PC-3 (cell line): ENCODE data around the gene BEND5. TPM values are rescaled to one million over a fixed set of nuclear protein-coding genes. Genes with fewer than 3 reads are reported as not detected.

Experiments used
- ATAC-seq: fragments of 200-7000 bp; cut with Tn5 transposase; 2 replicates; pipeline ENCODE4 v1.9.1; 2020; ENCODE audit warnings: mild to moderate bottlenecking, moderate library complexity
- BruUV-seq: library from RNA; stranded (reverse); fragments of 400-500 nt; replicated peaks from 2 replicates; lab custom pipeline; 2021; lab: Mats Ljungman, UMichigan
- CTCF ChIA-PET: fragments of 300-600 bp; sonication (Branson Sonifier 250); formaldehyde crosslinking; loops from one replicate; lab custom pipeline; 2022; ENCODE audit warnings: antibody characterized with exemption; lab: Charles Lee
- POLR2A ChIA-PET: fragments of 300-600 bp; sonication (Branson Sonifier 250); formaldehyde crosslinking; loops from one replicate; lab custom pipeline; 2022; ENCODE audit warnings: antibody characterized with exemption; ENCODE audit not compliant: unreplicated experiment; lab: Charles Lee
- DNase-seq: peaks from one replicate; pipeline ENCODE4 v3.0.0-alpha.2; 2015
- H2AFZ ChIP-seq: fragments of 300-600 bp; sonication (generic); 2 replicates; pipeline ENCODE4 v1.6.0; 2016; ENCODE audit warnings: antibody characterized with exemption, low read length
- H3F3A ChIP-seq: fragments of 300-600 bp; sonication (generic); one replicate; pipeline ENCODE4 v1.6.0; 2017; ENCODE audit warnings: antibody characterized with exemption, low read length, control low read depth, mild to moderate bottlenecking; ENCODE audit not compliant: unreplicated experiment
- H3K27ac ChIP-seq: fragments of 300-600 bp; sonication (generic); 2 replicates; pipeline ENCODE4 v1.5.1; 2016; ENCODE audit warnings: mild to moderate bottlenecking, low read length
- H3K27me3 ChIP-seq: fragments of 300-600 bp; sonication (generic); 2 replicates; pipeline ENCODE4 v1.6.1; 2016; ENCODE audit warnings: low read length, mixed read lengths
- H3K36me3 ChIP-seq: fragments of 300-600 bp; sonication (generic); 2 replicates; pipeline ENCODE4 v1.6.1; 2016; ENCODE audit warnings: low read depth, mixed run types, low read length, mixed read lengths
- H3K4me1 ChIP-seq: fragments of 300-600 bp; sonication (generic); 2 replicates; pipeline ENCODE4 v1.5.1; 2016; ENCODE audit warnings: low read length; ENCODE audit not compliant: insufficient read depth
- H3K4me2 ChIP-seq: fragments of 300-600 bp; sonication (generic); 2 replicates; pipeline ENCODE4 v1.6.0; 2016; ENCODE audit warnings: low read length
- H3K4me3 ChIP-seq: fragments of 300-600 bp; sonication (generic); 2 replicates; pipeline ENCODE4 v1.5.1; 2016; ENCODE audit warnings: mild to moderate bottlenecking, low read length, mixed read lengths
- H3K79me2 ChIP-seq: fragments of 300-600 bp; sonication (generic); 2 replicates; pipeline ENCODE4 v1.6.1; 2017; ENCODE audit warnings: low read length, mixed read lengths
- H3K9ac ChIP-seq: fragments of 300-600 bp; sonication (generic); 2 replicates; pipeline ENCODE4 v1.6.0; 2016; ENCODE audit warnings: mild to moderate bottlenecking, low read length
- H3K9me2 ChIP-seq: fragments of 300-600 bp; sonication (generic); replicated peaks from 2 replicates; pipeline ENCODE4 v1.6.1; 2016; ENCODE audit warnings: mixed run types, low read length, mixed read lengths
- H3K9me3 ChIP-seq: fragments of 300-600 bp; sonication (generic); 2 replicates; pipeline ENCODE4 v1.6.1; 2016; ENCODE audit warnings: low read length, mixed read lengths
- H4K20me1 ChIP-seq: fragments of 300-600 bp; sonication (generic); 2 replicates; pipeline ENCODE4 v1.6.1; 2016; ENCODE audit warnings: low read length, mixed read lengths
- EZH2phosphoT487 ChIP-seq: fragments of 300-600 bp; sonication (generic); IDR thresholded peaks from 2 replicates; pipeline ENCODE4 v1.6.1; 2018; ENCODE audit warnings: mild to moderate bottlenecking, antibody characterized with exemption, low read length, borderline replicate concordance
- intact Hi-C: fragments of 100-400 bp; cut with micrococcal nuclease; formaldehyde crosslinking; loops from 2 replicates; pipeline ENCODE4 v1.9.0; 2023
- total RNA-seq: library from RNA; depleted of rRNA; stranded (reverse); fragments of >200 nt; gene quantifications from 2 replicates; pipeline ENCODE4 v1.2.3, GENCODE V29; 2014
- TF ChIP-seq, protein P1 (sequence below): fragments of 300-600 bp; sonication (generic); conservative IDR thresholded peaks from 2 replicates; pipeline ENCODE4 v1.5.1; 2017; ENCODE audit warnings: antibody characterized with exemption, low read depth, mild to moderate bottlenecking, low read length

The BEND5 gene
- total RNA-seq, 1 experiment from 2014 or later, result 3.1 TPM

DNA sequence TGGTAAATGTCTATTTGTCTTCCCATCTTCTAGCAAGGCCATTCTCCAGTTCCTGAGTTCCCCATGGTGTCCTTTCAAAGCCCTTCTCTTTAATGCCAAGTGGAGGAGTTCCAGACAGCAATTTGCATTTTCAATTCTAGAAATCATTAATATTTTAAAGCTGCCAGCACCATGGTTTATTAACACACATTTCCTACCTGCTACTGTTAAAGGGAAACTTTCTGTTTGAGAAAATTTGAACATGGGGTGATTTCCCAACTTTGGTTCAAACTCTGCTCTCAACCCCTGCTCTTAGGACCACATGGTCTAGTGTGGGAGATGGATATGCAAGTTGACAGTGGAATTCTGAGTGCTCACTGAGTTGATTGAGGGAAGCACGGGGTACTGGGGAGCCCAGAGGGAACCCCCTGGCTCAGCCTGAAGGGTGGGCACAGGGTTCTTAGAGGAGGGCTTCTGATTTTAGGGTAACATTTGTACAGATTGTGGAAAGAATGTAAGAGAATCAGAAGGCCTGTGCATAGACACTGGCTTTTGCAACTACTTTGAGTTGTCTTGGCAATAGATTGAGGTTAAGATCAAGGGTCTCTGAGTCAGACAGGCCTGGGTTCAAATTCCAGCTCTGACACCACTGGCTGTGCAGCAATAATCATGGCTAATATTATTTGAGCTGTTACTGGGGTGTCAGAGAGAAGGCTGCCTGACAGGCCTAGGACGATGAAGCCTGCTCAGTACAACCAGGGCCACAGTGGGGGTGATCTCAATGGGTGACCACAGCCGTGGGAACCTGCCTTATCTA is 97.8 kb downstream of the BEND5 start:
- DNase-seq (no peak), ATAC-seq (no peak)
- Histone ChIP-seq H4K20me1 (no peaks in the 10 kb centered on the region), H3K4me2 (no peak overlapping the region), H2AFZ (no peak overlapping the region), H3K79me2 (no peaks in the 10 kb centered on the region), H3K9me2 (no peaks in the 10 kb centered on the region), H3K9me3 (no peaks in the 10 kb centered on the region), H3K4me3 (no peak overlapping the region), H3K27ac (no peak overlapping the region), H3K9ac (no peak overlapping the region), H3K4me1 (peaks cover 10% of the 10 kb centered on the region), H3F3A (no peaks in the 10 kb centered on the region), H3K36me3 (no peaks in the 10 kb centered on the region), H3K27me3 (no peaks in the 10 kb centered on the region)
- ChIA-PET POLR2A (no interaction called here), CTCF (no interaction called here)
- no TSS peak for BruUV-seq
- intact Hi-C loops, result loop anchor here (5.0 kb wide), 1 partner anchor 1668 kb away; no protein-coding TSS in a partner anchor
- no peak for TF ChIP-seq EZH2phosphoT487
- TF ChIP-seq, protein P1, sequence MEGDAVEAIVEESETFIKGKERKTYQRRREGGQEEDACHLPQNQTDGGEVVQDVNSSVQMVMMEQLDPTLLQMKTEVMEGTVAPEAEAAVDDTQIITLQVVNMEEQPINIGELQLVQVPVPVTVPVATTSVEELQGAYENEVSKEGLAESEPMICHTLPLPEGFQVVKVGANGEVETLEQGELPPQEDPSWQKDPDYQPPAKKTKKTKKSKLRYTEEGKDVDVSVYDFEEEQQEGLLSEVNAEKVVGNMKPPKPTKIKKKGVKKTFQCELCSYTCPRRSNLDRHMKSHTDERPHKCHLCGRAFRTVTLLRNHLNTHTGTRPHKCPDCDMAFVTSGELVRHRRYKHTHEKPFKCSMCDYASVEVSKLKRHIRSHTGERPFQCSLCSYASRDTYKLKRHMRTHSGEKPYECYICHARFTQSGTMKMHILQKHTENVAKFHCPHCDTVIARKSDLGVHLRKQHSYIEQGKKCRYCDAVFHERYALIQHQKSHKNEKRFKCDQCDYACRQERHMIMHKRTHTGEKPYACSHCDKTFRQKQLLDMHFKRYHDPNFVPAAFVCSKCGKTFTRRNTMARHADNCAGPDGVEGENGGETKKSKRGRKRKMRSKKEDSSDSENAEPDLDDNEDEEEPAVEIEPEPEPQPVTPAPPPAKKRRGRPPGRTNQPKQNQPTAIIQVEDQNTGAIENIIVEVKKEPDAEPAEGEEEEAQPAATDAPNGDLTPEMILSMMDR, result no peak
